Measurements from ENCODE around the gene TRAFD1. TPM values are rescaled to one million over a fixed set of nuclear protein-coding genes. Genes with fewer than 3 reads are reported as not detected.

The TRAFD1 gene
- total and polyA plus RNA-seq, 4 donors, result 38.1 to 48.2 (median 42.8) TPM

DNA sequence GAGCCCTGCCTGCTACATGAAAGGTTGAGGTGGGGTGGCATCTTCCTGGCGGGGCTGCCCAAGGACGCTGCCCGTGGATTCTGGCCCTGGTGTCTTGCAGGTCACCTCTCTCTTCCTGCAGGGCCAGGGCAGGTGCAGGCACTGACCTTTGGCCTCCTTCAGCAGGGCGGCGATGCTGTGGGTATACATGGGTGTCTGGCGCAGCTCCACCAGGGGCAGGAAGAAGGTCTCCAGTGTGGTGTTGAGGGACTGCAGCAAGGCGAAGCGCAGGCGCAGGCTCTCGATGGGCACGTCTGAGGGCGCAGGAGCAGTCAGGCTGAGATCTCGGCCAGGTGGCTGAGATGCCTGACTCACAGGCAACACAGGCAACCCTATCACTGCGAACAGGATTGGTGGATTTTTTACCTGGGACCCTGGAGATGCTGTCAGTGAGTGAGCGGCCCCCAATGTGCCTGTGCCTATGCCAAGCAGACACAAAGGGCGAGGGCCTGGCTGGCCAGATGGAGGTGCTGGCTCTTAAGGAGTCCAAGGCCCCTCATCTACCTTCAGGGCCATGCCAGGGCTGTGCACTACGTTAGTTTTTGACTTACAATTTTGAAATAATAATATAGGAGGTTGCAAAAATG is 45.7 kb downstream of the TRAFD1 start:
- Histone ChIP-seq H3K27ac (ENCODE audit: low read depth, low read length) (no peak overlapping the region), H3K9me3 (ENCODE audit: control insufficient read depth, insufficient read depth, low read length) (no peaks in the 10 kb centered on the region), H3K4me3 (ENCODE audit: low read depth, low read length) (no peak overlapping the region), H3K27me3 (ENCODE audit: control insufficient read depth, insufficient read depth, low read length) (no peaks in the 10 kb centered on the region), H3K36me3 (ENCODE audit: control insufficient read depth, insufficient read depth, low read length) (peaks cover 93% of the 10 kb centered on the region), H3K4me1 (ENCODE audit: control insufficient read depth, insufficient read depth, low read length) (peaks cover 5% of the 10 kb centered on the region)
- 95% methylated on average over 14 of the region's 17 CpGs for WGBS (ENCODE audit: insufficient coverage)
- DNase-seq (ENCODE audit: low read depth in 4 of 6, low spot score in 6 of 6), result no peak

- no peak for DNase-seq (ENCODE audit: low read depth in 4 of 6, low spot score in 6 of 6)
- Histone ChIP-seq H3K4me1 (ENCODE audit: control insufficient read depth, insufficient read depth, low read length) (peaks cover 9% of the 10 kb centered on the region), H3K27ac (ENCODE audit: low read depth, low read length) (no peak overlapping the region), H3K36me3 (ENCODE audit: control insufficient read depth, insufficient read depth, low read length) (peaks cover 86% of the 10 kb centered on the region), H3K4me3 (ENCODE audit: low read depth, low read length) (no peak overlapping the region), H3K27me3 (ENCODE audit: control insufficient read depth, insufficient read depth, low read length) (no peaks in the 10 kb centered on the region), H3K9me3 (ENCODE audit: control insufficient read depth, insufficient read depth, low read length) (no peaks in the 10 kb centered on the region)
- WGBS (ENCODE audit: insufficient coverage), result 95% methylated on average over 17 of the region's 21 CpGs
Observed at GRCh38 chr12:112172556-112173324, 47.4 kb downstream of the TRAFD1 start.

GRCh38 chr12:112175361-112176155 is 50.2 kb downstream of the TRAFD1 start:
- DNase-seq (ENCODE audit: low read depth in 4 of 6, low spot score in 6 of 6), result no peak
- no peaks in the 10 kb centered on the region for H3K27me3 ChIP-seq (ENCODE audit: control insufficient read depth, insufficient read depth, low read length)
- no peaks in the 10 kb centered on the region for H3K9me3 ChIP-seq (ENCODE audit: control insufficient read depth, insufficient read depth, low read length)
- H3K4me1 ChIP-seq (ENCODE audit: control insufficient read depth, insufficient read depth, low read length), result peaks cover 9% of the 10 kb centered on the region
- peaks cover 85% of the 10 kb centered on the region for H3K36me3 ChIP-seq (ENCODE audit: control insufficient read depth, insufficient read depth, low read length)
- 95% methylated on average over 14 of the region's 20 CpGs for WGBS (ENCODE audit: insufficient coverage)
- peak overlapping the region; percentile 73 for H3K27ac ChIP-seq (ENCODE audit: low read depth, low read length)
- H3K4me3 ChIP-seq (ENCODE audit: low read depth, low read length), result no peak overlapping the region

DNA sequence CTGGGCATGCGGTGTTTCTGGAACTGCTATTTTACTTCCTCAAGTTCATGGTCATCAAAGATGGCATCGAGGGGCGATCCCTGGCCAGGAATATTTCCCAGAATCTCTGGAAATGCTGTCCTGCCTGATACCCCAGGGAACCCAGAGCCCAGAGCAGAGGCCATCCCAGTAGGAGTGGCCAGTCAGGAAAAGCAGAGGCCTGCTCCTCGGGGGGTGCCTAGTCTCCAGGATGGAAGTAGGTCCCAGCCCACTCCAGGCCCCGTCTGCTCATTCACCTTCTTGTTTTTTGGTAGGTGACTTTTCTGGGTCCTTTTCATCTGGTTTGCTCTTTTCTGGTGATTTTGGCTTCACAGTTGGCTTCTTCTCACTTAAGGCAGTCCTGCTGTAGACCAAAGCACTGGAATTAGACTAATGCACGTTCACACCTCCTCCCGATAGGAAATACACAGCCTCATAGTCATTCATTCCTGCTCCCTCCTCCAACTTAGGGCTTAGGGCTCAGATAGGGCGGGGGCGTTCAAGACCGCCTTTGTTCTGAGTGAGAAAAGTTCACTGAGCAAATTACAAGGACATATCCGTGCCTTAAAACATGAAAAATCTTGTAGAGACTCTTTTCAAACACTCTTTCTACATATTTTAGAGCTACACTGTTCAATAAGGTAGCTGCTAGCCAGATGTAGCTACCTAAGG is 51.1 kb downstream of the TRAFD1 start:
- peaks cover 83% of the 10 kb centered on the region for H3K36me3 ChIP-seq (ENCODE audit: control insufficient read depth, insufficient read depth, low read length)
- peak overlapping the region; percentile 73 for H3K27ac ChIP-seq (ENCODE audit: low read depth, low read length)
- no peaks in the 10 kb centered on the region for H3K27me3 ChIP-seq (ENCODE audit: control insufficient read depth, insufficient read depth, low read length)
- no peak for DNase-seq (ENCODE audit: low read depth in 4 of 6, low spot score in 6 of 6)
- 92% methylated on average over 5 of the region's 11 CpGs for WGBS (ENCODE audit: insufficient coverage)
- no peak overlapping the region for H3K4me3 ChIP-seq (ENCODE audit: low read depth, low read length)
- H3K4me1 ChIP-seq (ENCODE audit: control insufficient read depth, insufficient read depth, low read length), result peaks cover 11% of the 10 kb centered on the region
- no peaks in the 10 kb centered on the region for H3K9me3 ChIP-seq (ENCODE audit: control insufficient read depth, insufficient read depth, low read length)

DNA sequence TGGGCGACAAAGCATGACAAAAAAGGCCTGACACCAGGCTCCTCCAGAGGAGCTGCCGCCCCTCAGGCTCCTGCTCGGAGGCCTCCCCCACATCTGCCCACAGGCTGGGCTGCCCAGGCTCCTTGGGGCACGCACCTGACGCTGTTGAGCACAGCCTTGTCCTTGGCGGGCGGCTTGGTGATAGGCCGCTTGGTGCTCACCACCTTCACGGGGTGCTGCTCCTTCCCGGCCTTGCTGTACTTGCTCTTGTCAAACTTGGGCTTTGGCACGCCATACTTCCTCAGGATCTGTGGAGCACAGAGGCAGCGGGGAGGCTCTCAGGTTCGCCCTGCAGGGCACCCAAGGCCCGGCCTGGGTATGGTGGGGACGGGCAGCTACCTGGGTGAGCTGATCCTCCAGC is 53.4 kb downstream of the TRAFD1 start:
- H3K27me3 ChIP-seq (ENCODE audit: control insufficient read depth, insufficient read depth, low read length), result no peaks in the 10 kb centered on the region

DNA sequence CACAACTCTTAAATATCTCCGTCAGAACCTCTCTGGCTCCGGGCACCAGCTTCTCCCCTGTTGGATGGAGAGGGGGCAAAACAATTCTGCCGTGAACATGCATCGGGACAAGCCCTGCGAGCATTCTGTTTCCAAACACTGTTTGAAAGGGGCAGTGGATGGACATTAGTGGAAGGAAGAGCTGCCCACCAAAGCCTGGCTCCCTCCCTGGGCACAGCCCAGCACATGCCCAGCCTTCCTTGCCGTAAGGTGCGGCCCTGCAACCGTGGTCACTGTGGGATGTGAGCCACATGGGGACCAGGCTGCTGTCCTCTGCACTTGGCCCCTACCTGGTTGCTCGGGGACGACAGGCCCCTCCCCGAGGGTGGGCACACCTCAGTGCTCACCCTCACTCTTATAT is 54.0 kb downstream of the TRAFD1 start:
- Histone ChIP-seq H3K9me3 (ENCODE audit: control insufficient read depth, insufficient read depth, low read length) (no peaks in the 10 kb centered on the region), H3K4me1 (ENCODE audit: control insufficient read depth, insufficient read depth, low read length) (peaks cover 33% of the 10 kb centered on the region), H3K4me3 (ENCODE audit: low read depth, low read length) (no peak overlapping the region), H3K27me3 (ENCODE audit: control insufficient read depth, insufficient read depth, low read length) (no peaks in the 10 kb centered on the region), H3K36me3 (ENCODE audit: control insufficient read depth, insufficient read depth, low read length) (peaks cover 76% of the 10 kb centered on the region), H3K27ac (ENCODE audit: low read depth, low read length) (no peak overlapping the region)
- DNase-seq (ENCODE audit: low read depth in 4 of 6, low spot score in 6 of 6), result no peak
- 95% methylated on average over 8 of the region's 11 CpGs for WGBS (ENCODE audit: insufficient coverage)

More for the DNA sequence above, 53.4 kb downstream of the TRAFD1 start:
- H3K9me3 ChIP-seq (ENCODE audit: control insufficient read depth, insufficient read depth, low read length), result no peaks in the 10 kb centered on the region
- no peak overlapping the region for H3K4me3 ChIP-seq (ENCODE audit: low read depth, low read length)
- no peak for DNase-seq (ENCODE audit: low read depth in 4 of 6, low spot score in 6 of 6)
- H3K36me3 ChIP-seq (ENCODE audit: control insufficient read depth, insufficient read depth, low read length), result peaks cover 76% of the 10 kb centered on the region
- peaks cover 27% of the 10 kb centered on the region for H3K4me1 ChIP-seq (ENCODE audit: control insufficient read depth, insufficient read depth, low read length)
- no peak overlapping the region for H3K27ac ChIP-seq (ENCODE audit: low read depth, low read length)
- over 99% methylated on average over 15 of the region's 15 CpGs for WGBS (ENCODE audit: insufficient coverage)

DNA sequence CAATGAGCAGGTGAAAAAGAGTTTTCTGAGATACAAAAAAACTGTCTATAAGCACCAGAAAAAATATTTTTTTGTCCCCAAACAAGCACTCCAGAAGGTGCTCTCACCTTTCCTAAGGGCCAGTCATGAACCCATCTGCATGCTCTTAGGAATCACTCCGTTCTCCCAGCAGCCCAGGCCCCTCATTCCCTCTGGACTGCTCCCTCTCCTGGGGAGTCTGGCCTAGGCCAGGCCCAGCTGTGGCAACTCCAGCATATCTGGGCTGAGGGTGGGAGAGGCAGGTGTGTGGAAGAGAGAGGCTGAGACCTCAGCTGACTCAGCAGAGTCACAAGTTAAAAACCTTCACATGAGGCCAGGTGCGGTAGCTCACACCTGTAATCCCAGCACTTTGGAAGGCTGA is 54.6 kb downstream of the TRAFD1 start:
- Histone ChIP-seq H3K27ac (ENCODE audit: low read depth, low read length) (no peak overlapping the region), H3K27me3 (ENCODE audit: control insufficient read depth, insufficient read depth, low read length) (no peaks in the 10 kb centered on the region), H3K36me3 (ENCODE audit: control insufficient read depth, insufficient read depth, low read length) (peaks cover 76% of the 10 kb centered on the region), H3K4me1 (ENCODE audit: control insufficient read depth, insufficient read depth, low read length) (peaks cover 37% of the 10 kb centered on the region), H3K4me3 (ENCODE audit: low read depth, low read length) (no peak overlapping the region), H3K9me3 (ENCODE audit: control insufficient read depth, insufficient read depth, low read length) (no peaks in the 10 kb centered on the region)
- WGBS (ENCODE audit: insufficient coverage), result 100% methylated on average over 2 of the region's 2 CpGs
- DNase-seq (ENCODE audit: low read depth in 4 of 6, low spot score in 6 of 6), result no peak

- WGBS (ENCODE audit: insufficient coverage), result 96% methylated on average over 4 of the region's 4 CpGs
- Histone ChIP-seq H3K27ac (ENCODE audit: low read depth, low read length) (no peak overlapping the region), H3K27me3 (ENCODE audit: control insufficient read depth, insufficient read depth, low read length) (no peaks in the 10 kb centered on the region), H3K36me3 (ENCODE audit: control insufficient read depth, insufficient read depth, low read length) (peaks cover 77% of the 10 kb centered on the region), H3K9me3 (ENCODE audit: control insufficient read depth, insufficient read depth, low read length) (no peaks in the 10 kb centered on the region), H3K4me3 (ENCODE audit: low read depth, low read length) (no peak overlapping the region), H3K4me1 (ENCODE audit: control insufficient read depth, insufficient read depth, low read length) (peaks cover 37% of the 10 kb centered on the region)
- no peak for DNase-seq (ENCODE audit: low read depth in 4 of 6, low spot score in 6 of 6)
Observed at GRCh38 chr12:112180422-112180821, 55.1 kb downstream of the TRAFD1 start.

GRCh38 chr12:112182499-112182898 is 57.1 kb downstream of the TRAFD1 start:
- Histone ChIP-seq H3K4me1 (ENCODE audit: control insufficient read depth, insufficient read depth, low read length) (peaks cover 28% of the 10 kb centered on the region), H3K27me3 (ENCODE audit: control insufficient read depth, insufficient read depth, low read length) (no peaks in the 10 kb centered on the region), H3K36me3 (ENCODE audit: control insufficient read depth, insufficient read depth, low read length) (peaks cover 82% of the 10 kb centered on the region), H3K4me3 (ENCODE audit: low read depth, low read length) (no peak overlapping the region), H3K9me3 (ENCODE audit: control insufficient read depth, insufficient read depth, low read length) (no peaks in the 10 kb centered on the region), H3K27ac (ENCODE audit: low read depth, low read length) (peak overlapping the region; percentile 55)
- 40% methylated on average over 1 of the region's 7 CpGs for WGBS (ENCODE audit: insufficient coverage)
- peak in 4 of 6 donors; percentile 20 to 84 (median 45) for DNase-seq (ENCODE audit: low read depth in 4 of 6, low spot score in 6 of 6)
